Measurements from ENCODE around the gene FAM124A.
A peak's percentile ranks its signal among the peaks of the same experiment; 100 is the strongest.
"Not testable (repeated sequence)": the region's sequence is repeated elsewhere in the genome, so short reads cannot be mapped to it uniquely, and the experiment has no call there.

The FAM124A gene

DNA sequence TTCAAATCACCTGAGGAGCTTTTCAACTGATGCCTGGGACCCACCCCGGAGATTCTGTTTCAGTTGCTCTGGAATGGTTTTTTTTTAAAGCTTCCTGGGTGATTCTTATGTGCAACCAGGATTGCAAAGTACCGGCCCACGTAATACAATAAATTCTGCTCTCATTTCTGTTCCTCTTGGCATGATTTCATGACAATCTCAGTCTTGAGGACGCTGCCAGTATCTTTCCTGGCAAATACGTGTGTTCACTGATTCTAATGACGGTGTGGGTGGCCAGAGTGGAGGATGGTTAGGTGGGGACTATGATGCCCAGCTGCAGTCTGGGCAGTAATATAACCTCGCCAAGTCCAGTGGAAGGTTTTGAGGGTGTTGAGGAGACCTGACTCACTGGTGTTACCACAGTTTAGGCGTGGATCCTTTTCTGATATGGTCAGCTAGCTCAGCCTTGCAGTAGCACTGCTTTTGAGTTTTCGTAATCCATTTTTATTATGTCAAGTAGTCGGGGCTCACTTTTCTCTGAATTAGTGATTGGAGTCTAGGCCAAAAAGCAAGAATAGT, 49.4 kb downstream of the FAM124A start:
- DNase-seq, result no peak

DNA sequence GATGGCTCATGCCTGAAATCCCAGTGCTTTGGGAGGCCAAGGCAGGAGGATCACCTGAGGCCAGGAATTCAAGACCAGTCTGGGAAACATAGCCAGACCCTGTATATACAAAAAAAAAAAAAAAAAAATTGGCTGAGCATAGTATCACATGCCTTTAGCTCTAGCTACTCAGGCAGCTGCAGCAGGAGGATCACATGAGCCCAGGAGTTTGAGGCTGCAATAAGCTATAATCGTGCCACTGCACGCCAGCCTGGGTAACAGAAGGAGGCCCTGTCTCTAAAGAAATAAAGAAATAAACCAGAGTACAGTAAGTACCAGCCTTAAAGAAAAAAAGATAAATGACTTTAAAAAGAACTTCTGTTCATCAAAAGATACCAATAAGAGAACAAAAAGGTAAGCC, 52.9 kb downstream of the FAM124A start:
- no peak for DNase-seq

GRCh38 chr13:51276636-51277035, 54.4 kb downstream of the FAM124A start:
- DNase-seq, result no peak

GRCh38 chr13:51277928-51278327, 55.7 kb downstream of the FAM124A start:
- DNase-seq, result no peak

- no peak for DNase-seq
These were observed 56.4 kb downstream of the FAM124A start for GRCh38 chr13:51278426-51279130.

GRCh38 chr13:51280379-51280940, 58.3 kb downstream of the FAM124A start:
- no peak for DNase-seq

GRCh38 chr13:51282322-51282721, 60.1 kb downstream of the FAM124A start:
- no peak for DNase-seq

DNA sequence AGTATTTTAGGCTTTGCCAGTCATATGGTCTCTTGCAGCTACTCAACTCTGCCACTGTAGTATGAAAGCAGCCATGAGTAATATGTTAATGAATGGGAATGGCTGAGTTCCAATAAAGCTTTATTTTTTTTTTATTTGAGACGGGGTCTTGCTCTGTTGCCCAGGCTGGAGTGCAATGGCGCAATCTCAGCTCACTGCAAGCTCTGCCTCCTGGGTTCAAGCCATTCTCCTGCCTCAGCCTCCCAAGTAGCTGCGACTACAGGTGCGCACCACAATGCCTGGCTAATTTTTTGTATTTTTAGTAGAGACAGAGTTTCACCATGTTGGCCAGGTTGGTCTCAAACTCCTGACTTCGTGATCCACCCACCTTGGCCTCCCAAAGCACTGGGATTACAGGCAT, 60.7 kb downstream of the FAM124A start:
- not testable (repeated sequence) for DNase-seq

DNA sequence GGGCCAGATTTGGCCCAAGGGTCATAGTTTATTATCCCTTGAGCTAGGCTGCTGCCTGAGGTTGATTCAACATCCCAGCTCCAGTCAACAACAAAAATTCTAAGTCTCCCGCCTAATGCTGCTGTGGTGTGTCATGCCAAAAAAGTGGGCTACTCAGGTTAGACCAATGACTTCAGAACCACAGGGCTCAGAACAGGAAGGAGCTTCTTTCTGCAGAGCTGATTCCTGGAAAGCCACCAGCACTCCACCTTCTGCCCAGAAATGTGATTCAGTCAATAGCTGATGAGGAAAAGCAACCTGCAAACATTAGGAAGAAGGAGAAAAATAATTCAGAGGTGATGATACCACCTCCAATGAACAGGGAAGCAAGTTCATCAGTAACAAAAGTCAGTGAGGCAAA, 61.2 kb downstream of the FAM124A start:
- DNase-seq, result no peak

DNA sequence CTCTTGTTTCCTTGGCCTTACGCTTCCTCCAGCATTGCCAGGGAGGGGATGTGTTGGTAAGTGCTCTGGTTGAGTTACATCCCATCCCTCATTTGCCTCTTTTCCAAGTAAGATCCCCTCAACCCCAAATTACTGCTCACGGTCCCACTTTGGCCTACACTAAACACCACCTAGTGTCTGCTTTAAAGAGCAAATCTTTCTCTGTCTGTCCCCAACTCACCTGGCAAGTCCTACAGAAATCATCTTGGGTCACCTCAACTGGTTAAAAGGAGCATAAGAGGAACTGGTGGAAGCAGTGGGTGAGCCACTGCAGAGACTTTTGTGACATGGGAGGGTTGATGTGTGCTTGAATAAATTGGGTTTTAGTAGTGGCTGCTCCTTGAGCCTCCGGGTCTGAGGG, 62.1 kb downstream of the FAM124A start:
- DNase-seq, result no peak

DNA sequence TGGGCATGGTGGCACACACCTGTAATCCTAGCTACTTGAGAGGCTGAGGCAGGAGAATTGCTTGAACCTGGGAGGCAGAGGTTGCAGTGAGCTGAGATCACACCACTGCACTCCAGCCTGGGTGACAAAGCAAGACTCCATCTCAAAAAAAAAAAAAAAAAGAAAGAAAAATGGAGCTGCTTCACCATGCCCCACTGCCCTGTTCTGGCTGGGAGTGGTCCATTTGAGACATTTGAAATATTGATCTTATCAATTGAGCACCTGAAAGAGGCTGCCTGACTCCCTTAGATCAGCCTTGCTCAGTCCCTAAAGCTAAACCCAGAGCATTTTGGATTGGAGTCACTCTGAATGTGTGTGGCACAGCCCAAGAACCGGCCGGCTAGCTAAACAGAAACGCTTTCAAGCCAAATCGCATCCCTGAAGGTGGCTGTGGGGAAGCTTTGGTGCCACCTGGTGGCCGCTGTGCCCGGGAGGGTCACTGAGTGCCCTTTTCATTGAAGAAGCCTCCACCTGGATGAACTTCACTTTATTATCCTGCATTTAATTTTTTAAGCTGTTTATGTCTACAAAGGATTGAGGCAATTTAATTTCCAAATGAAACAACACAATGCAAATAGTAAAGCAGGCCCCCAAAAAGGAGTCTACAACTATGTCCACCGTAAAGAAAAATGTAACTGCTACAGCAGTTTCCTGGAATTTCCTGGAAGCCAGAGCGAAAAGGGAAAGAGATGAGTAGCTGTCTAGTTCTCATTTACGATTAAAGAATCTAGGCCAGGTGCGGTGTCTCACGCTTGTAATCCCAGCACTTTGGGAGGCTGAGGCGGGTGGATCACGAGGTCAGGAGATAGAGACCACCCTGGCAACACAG, 64.2 kb downstream of the FAM124A start:
- DNase-seq, result peak; percentile 63

GRCh38 chr13:51287758-51288157, 65.6 kb downstream of the FAM124A start:
- DNase-seq, result no peak

DNA sequence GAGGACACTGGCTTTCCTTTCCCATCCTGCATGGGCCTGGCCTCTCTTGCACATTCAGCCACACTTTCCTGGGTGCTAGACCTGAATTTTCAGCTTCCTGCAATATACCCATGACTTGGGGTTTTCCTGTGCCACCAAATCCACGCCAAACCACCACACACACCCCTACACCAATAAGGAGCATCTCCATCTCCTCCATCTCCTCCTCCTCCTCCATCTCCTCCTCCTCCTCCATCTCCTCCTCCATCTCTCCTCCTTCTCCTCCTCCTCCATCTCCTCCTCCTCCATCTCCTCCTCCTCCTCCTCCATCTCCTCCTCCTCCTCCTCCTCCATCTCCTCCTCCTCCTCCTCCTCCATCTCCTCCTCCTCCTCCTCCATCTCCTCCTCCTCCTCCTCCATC, 66.1 kb downstream of the FAM124A start:
- not testable (repeated sequence) for DNase-seq

GRCh38 chr13:51291341-51291740, 69.1 kb downstream of the FAM124A start:
- no peak for DNase-seq

- no peak for DNase-seq
These were observed 69.9 kb downstream of the FAM124A start for GRCh38 chr13:51292000-51292565.

- DNase-seq, result no peak
These were observed 75.4 kb downstream of the FAM124A start for GRCh38 chr13:51297556-51297955.

DNA sequence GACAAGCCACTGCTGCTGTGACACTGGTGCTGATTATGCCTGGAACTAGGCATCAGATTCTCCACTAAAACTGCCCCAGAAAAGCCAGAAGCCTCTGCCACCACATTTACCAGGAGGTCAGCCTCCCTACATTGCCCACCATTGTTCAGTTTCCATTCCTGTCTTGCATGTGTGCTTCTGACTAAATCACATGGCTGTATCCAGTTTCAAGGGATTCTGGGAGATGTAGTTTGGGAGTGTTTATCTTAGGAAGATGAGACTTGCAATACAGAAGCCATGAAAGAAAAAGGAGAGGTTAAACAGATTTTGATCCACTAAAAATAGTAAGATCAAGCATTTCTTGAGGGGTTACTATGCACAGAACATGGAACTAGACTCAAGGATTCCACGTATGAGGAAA, 76.6 kb downstream of the FAM124A start:
- no peak for DNase-seq

GRCh38 chr13:51303063-51303552, 80.9 kb downstream of the FAM124A start:
- DNase-seq, result no peak

DNA sequence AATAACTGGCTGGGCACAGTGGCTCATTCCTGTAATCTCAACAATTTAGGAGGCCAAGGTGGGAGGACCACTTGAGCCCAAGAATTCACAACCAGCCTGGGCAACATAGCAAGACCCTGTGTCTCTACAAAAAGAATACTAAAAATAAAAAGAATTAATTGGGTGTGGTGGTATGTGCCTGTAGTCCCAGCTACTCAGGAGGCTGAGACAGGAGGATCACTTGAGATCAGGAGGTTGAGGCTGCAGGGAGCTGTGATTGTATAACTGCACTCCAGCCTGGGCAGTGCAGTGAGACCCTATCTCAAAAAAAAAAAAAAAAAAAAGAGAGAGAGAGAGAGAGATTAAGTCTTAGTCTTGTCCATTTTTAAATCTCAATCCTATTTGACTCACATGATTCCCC, 81.7 kb downstream of the FAM124A start:
- DNase-seq, result no peak

- no peak for DNase-seq
These were observed 83.2 kb downstream of the FAM124A start for GRCh38 chr13:51305271-51305967.

- no peak for DNase-seq
These were observed 86.6 kb downstream of the FAM124A start for GRCh38 chr13:51308781-51309180.

- no peak for DNase-seq
These were observed 89.0 kb downstream of the FAM124A start for GRCh38 chr13:51311231-51311630.

All from hematopoietic multipotent progenitor cell treated with erythropoietin and hydrocortisone succinate and interleukin-3 and kit ligand, for 8 days (in vitro differentiated cells).